Loucy (cell line): Measurements from ENCODE around the gene CHST11.
"Not testable (repeated sequence)": the region's sequence is repeated elsewhere in the genome, so short reads cannot be mapped to it uniquely, and the experiment has no call there.

Experiments
- H2AFZ ChIP-seq: fragments of 200-600 bp; sonication (generic); 2 replicates; pipeline ENCODE4 v1.6.0; 2016; ENCODE audit warnings: antibody characterized with exemption, mild to moderate bottlenecking, low read length, moderate library complexity
- H3F3A ChIP-seq: fragments of 200-600 bp; 2 replicates; pipeline ENCODE4 v1.6.0; 2016; ENCODE audit warnings: antibody characterized with exemption, low read depth, mild to moderate bottlenecking
- H3K27me3 ChIP-seq: fragments of 200-600 bp; sonication (generic); 2 replicates; pipeline ENCODE4 v1.6.1; 2014; ENCODE audit warnings: low read length, mild to moderate bottlenecking; ENCODE audit not compliant: insufficient read depth, poor library complexity, severe bottlenecking
- H3K36me3 ChIP-seq: fragments of 200-600 bp; sonication (generic); 2 replicates; pipeline ENCODE4 v1.6.1; 2016; ENCODE audit warnings: low read length; ENCODE audit not compliant: insufficient read depth
- H3K4me1 ChIP-seq: fragments of 200-600 bp; sonication (generic); 2 replicates; pipeline ENCODE4 v1.5.1; 2014; ENCODE audit warnings: low read length, mild to moderate bottlenecking; ENCODE audit not compliant: insufficient read depth, poor library complexity, severe bottlenecking
- H3K4me2 ChIP-seq: fragments of 200-600 bp; sonication (generic); 2 replicates; pipeline ENCODE4 v1.6.0; 2014; ENCODE audit warnings: antibody characterized with exemption, low read length, low read depth, mild to moderate bottlenecking; ENCODE audit not compliant: poor library complexity, severe bottlenecking
- H3K4me3 ChIP-seq: fragments of 200-600 bp; sonication (generic); 2 replicates; pipeline ENCODE4 v1.5.1; 2014; ENCODE audit warnings: low read length, mild to moderate bottlenecking, mixed read lengths; ENCODE audit not compliant: poor library complexity, severe bottlenecking
- H3K79me2 ChIP-seq: fragments of 200-600 bp; sonication (generic); 2 replicates; pipeline ENCODE4 v1.6.1; 2014; ENCODE audit warnings: low read length; ENCODE audit not compliant: insufficient read depth
- H3K9ac ChIP-seq: fragments of 200-600 bp; sonication (generic); 2 replicates; pipeline ENCODE4 v1.6.0; 2014; ENCODE audit warnings: mild to moderate bottlenecking, low read depth, low read length, moderate library complexity; ENCODE audit not compliant: poor library complexity, severe bottlenecking
- H3K9me2 ChIP-seq: fragments of 200-600 bp; sonication (generic); replicated peaks from 2 replicates; pipeline ENCODE4 v1.6.1; 2016; ENCODE audit warnings: low read depth, low read length, mixed read lengths
- H3K9me3 ChIP-seq: fragments of 200-600 bp; sonication (generic); 2 replicates; pipeline ENCODE4 v1.6.1; 2014; ENCODE audit warnings: mild to moderate bottlenecking, antibody characterized with exemption, low read length, low read depth; ENCODE audit not compliant: insufficient read depth
- H4K20me1 ChIP-seq: fragments of 200-600 bp; sonication (generic); 2 replicates; pipeline ENCODE4 v1.6.0; 2014; ENCODE audit warnings: antibody characterized with exemption, low read length, mild to moderate bottlenecking; ENCODE audit not compliant: insufficient read depth, poor library complexity, severe bottlenecking
- CTCF ChIP-seq: fragments of 200-600 bp; sonication (generic); conservative IDR thresholded peaks from 2 replicates; pipeline ENCODE4 v1.5.1; 2014; ENCODE audit warnings: mild to moderate bottlenecking, antibody characterized with exemption, low read length
- EZH2phosphoT487 ChIP-seq: fragments of 200-600 bp; IDR thresholded peaks from 2 replicates; pipeline ENCODE4 v1.6.1; 2018; ENCODE audit warnings: antibody characterized with exemption, mild to moderate bottlenecking, moderate library complexity, borderline replicate concordance

The CHST11 gene

GRCh38 chr12:104743202-104743580 is 286.4 kb downstream of the CHST11 start:
- no peak overlapping the region for H3K4me2 ChIP-seq
- no peaks in the 10 kb centered on the region for H3K9me3 ChIP-seq
- peaks cover 3% of the 10 kb centered on the region for H3K4me1 ChIP-seq
- H2AFZ ChIP-seq, result no peak overlapping the region
- H3K79me2 ChIP-seq, result peaks cover 97% of the 10 kb centered on the region
- no peak overlapping the region for H3K9ac ChIP-seq
- TF ChIP-seq EZH2phosphoT487, result no peak
- TF ChIP-seq CTCF, result no peak
- H3K27me3 ChIP-seq, result no peaks in the 10 kb centered on the region
- no peak overlapping the region for H3K4me3 ChIP-seq
- H3F3A ChIP-seq, result no peaks in the 10 kb centered on the region
- no peaks in the 10 kb centered on the region for H3K9me2 ChIP-seq
- H3K36me3 ChIP-seq, result peaks cover 46% of the 10 kb centered on the region; the same call in 1 of the 2 replicates
- peaks cover 92% of the 10 kb centered on the region for H4K20me1 ChIP-seq

- not testable (repeated sequence) for H3K9me2 ChIP-seq, H3K9me3 ChIP-seq, H2AFZ ChIP-seq, H3F3A ChIP-seq, H3K4me1 ChIP-seq, H3K27me3 ChIP-seq, H3K4me3 ChIP-seq, H3K9ac ChIP-seq
- peaks cover 97% of the 10 kb centered on the region for H3K79me2 ChIP-seq
- peak overlapping the region; percentile 19 for H3K4me2 ChIP-seq
- peaks cover 41% of the 10 kb centered on the region; the same call in 1 of the 2 replicates for H3K36me3 ChIP-seq
- H4K20me1 ChIP-seq, result peaks cover 90% of the 10 kb centered on the region
Measured at GRCh38 chr12:104743753-104744548, 287.2 kb downstream of the CHST11 start.

- H3F3A ChIP-seq, result no peaks in the 10 kb centered on the region
- H3K9ac ChIP-seq, result no peak overlapping the region
- H3K4me1 ChIP-seq, result peaks cover 20% of the 10 kb centered on the region
- TF ChIP-seq EZH2phosphoT487 (no peak), CTCF (no peak)
- no peak overlapping the region for H3K4me3 ChIP-seq
- no peak overlapping the region for H3K4me2 ChIP-seq
- H3K27me3 ChIP-seq, result no peaks in the 10 kb centered on the region
- H3K9me2 ChIP-seq, result no peaks in the 10 kb centered on the region
- no peaks in the 10 kb centered on the region for H3K9me3 ChIP-seq
- H3K36me3 ChIP-seq, result peaks cover 16% of the 10 kb centered on the region; the same call in 1 of the 2 replicates
- H2AFZ ChIP-seq, result no peak overlapping the region
- peaks cover 95% of the 10 kb centered on the region for H3K79me2 ChIP-seq
- peaks cover 90% of the 10 kb centered on the region for H4K20me1 ChIP-seq
Measured at GRCh38 chr12:104746467-104747088, 289.8 kb downstream of the CHST11 start.
